H1 (cell line): ENCODE results near the gene PLCL1. TPM values are rescaled to one million over a fixed set of nuclear protein-coding genes. Genes with fewer than 3 reads are reported as not detected.

ENCODE experiments used
- CTCF ChIA-PET: fragments of 300-600 bp; sonication (Branson Sonifier 250); formaldehyde crosslinking; loops from one replicate; lab custom pipeline; 2021; ENCODE audit not compliant: partially characterized antibody; lab: Charles Lee
- POLR2A ChIA-PET: fragments of 300-600 bp; sonication (Branson Sonifier 250); formaldehyde crosslinking; loops from one replicate; lab custom pipeline; 2021; ENCODE audit warnings: inconsistent platforms; ENCODE audit not compliant: partially characterized antibody; lab: Charles Lee
- DNase-seq, 2 experiments: peaks; one replicate each; pipeline versions ENCODE4 v3.0.0 to v3.0.0-alpha.2; 2010 to 2022; ENCODE audit warnings: low spot score in 2 of 2, low read depth in 1 of 2, mixed read lengths in 1 of 2
- FAIRE-seq: peaks from 2 replicates; lab custom pipeline; 2011; peaks lifted over from hg19 to GRCh38; lab: Jason Lieb, UNC
- H2AFZ ChIP-seq: 2 replicates; pipeline ENCODE4 v1.8.1; 2012; ENCODE audit warnings: low read length, inconsistent platforms
- H2AK5ac ChIP-seq: 2 replicates; pipeline ENCODE4 v1.6.1; 2013; ENCODE audit warnings: low read depth, low read length
- H2BK120ac ChIP-seq: replicated peaks from 2 replicates; pipeline ENCODE3; 2013; ENCODE audit warnings: low read depth, low read length, inconsistent platforms
- H2BK12ac ChIP-seq: 2 replicates; pipeline ENCODE4 v1.6.1; 2013; ENCODE audit warnings: low read depth, low read length
- H2BK15ac ChIP-seq: 2 replicates; pipeline ENCODE4 v1.6.1; 2013; ENCODE audit warnings: low read length
- H2BK20ac ChIP-seq: 2 replicates; pipeline ENCODE4 v1.6.1; 2013; ENCODE audit warnings: low read length
- H2BK5ac ChIP-seq: 2 replicates; pipeline ENCODE4 v1.6.1; 2013; ENCODE audit warnings: low read depth, low read length
- H3K14ac ChIP-seq: 2 replicates; pipeline ENCODE4 v1.6.1; 2013; ENCODE audit warnings: inconsistent platforms; ENCODE audit not compliant: insufficient read length
- H3K18ac ChIP-seq: 2 replicates; pipeline ENCODE4 v1.6.1; 2013; ENCODE audit warnings: low read length; ENCODE audit errors: extremely low read depth
- H3K23ac ChIP-seq: 2 replicates; pipeline ENCODE4 v1.6.1; 2013; ENCODE audit warnings: inconsistent platforms; ENCODE audit not compliant: insufficient read length
- H3K23me2 ChIP-seq: 2 replicates; pipeline ENCODE4 v1.6.1; 2013; ENCODE audit warnings: low read depth, low read length
- H3K27ac ChIP-seq: 2 replicates; pipeline ENCODE4 v1.6.1; 2011; ENCODE audit warnings: low read depth, low read length, inconsistent platforms
- H3K27me3 ChIP-seq, 4 experiments: replicated peaks in 1 of 4; 1 replicate in 1 of 4; 2 replicates in 3 of 4; pipeline versions ENCODE4 v1.6.1 to v1.8.1; 2011 to 2013; ENCODE audit warnings: low read length in 3 of 4, mild to moderate bottlenecking in 3 of 4, inconsistent platforms in 2 of 4, mixed read lengths in 2 of 4, moderate library complexity in 1 of 4; ENCODE audit not compliant: control insufficient read depth in 3 of 4, insufficient read depth in 3 of 4; ENCODE audit errors: extremely low read depth in 1 of 4
- H3K36me3 ChIP-seq, 4 experiments: 2 replicates each; pipeline versions ENCODE4 v1.6.1 to v1.8.1; 2011 to 2013; ENCODE audit warnings: mild to moderate bottlenecking in 4 of 4, low read length in 3 of 4, moderate library complexity in 2 of 4, control low read depth in 1 of 4, inconsistent platforms in 1 of 4; ENCODE audit not compliant: insufficient read depth in 4 of 4, control insufficient read depth in 2 of 4
- H3K4ac ChIP-seq: replicated peaks from 2 replicates; pipeline ENCODE3; 2013; ENCODE audit warnings: low read length, low read depth, mixed read lengths, inconsistent platforms; ENCODE audit not compliant: insufficient read length
- H3K4me1 ChIP-seq, 4 experiments: replicated peaks in 1 of 4; 1 replicate in 1 of 4; 2 replicates in 3 of 4; pipeline versions ENCODE4 v1.6.1 to v1.8.1; 2011 to 2013; ENCODE audit warnings: low read length in 3 of 4, inconsistent platforms in 2 of 4, mixed read lengths in 1 of 4; ENCODE audit not compliant: insufficient read depth in 4 of 4, control insufficient read depth in 3 of 4
- H3K4me2 ChIP-seq, 2 experiments: 2 replicates each; pipeline versions ENCODE4 v1.6.1 to v1.8.1; 2011 to 2013; ENCODE audit warnings: low read depth in 2 of 2, low read length in 2 of 2, control low read depth in 1 of 2, inconsistent platforms in 1 of 2, mild to moderate bottlenecking in 1 of 2; ENCODE audit not compliant: insufficient read depth in 1 of 2
- H3K4me3 ChIP-seq, 4 experiments: fragments of 200-600, 300-600 bp in 1 of 4; sonication (generic), shearing (Covaris generic), sonication (Bioruptor Twin) in 1 of 4; 2 replicates each; pipeline versions ENCODE4 v1.5.1 to v1.8.1; 2011 to 2016; ENCODE audit warnings: low read length in 4 of 4, low read depth in 3 of 4, control low read depth in 2 of 4, inconsistent platforms in 2 of 4, mild to moderate bottlenecking in 2 of 4, mixed read lengths in 1 of 4, moderate library complexity in 1 of 4; ENCODE audit not compliant: insufficient read depth in 2 of 4; ENCODE audit errors: extremely low read depth in 1 of 4
- H3K56ac ChIP-seq: replicated peaks from 2 replicates; pipeline ENCODE3; 2013; ENCODE audit warnings: low read depth, mild to moderate bottlenecking, mixed read lengths, low read length, inconsistent platforms; ENCODE audit not compliant: insufficient read length
- H3K79me1 ChIP-seq: 2 replicates; pipeline ENCODE4 v1.6.1; 2013; ENCODE audit warnings: low read depth, low read length, control low read depth
- H3K79me2 ChIP-seq, 2 experiments: 2 replicates each; pipeline versions ENCODE4 v1.6.1 to v1.8.1; 2012 to 2013; ENCODE audit warnings: low read length in 2 of 2, mild to moderate bottlenecking in 2 of 2, inconsistent platforms in 1 of 2; ENCODE audit not compliant: insufficient read depth in 2 of 2, control insufficient read depth in 1 of 2
- H3K9ac ChIP-seq, 4 experiments: replicated peaks in 1 of 4; 1 replicate in 1 of 4; 2 replicates in 3 of 4; pipeline versions ENCODE4 v1.6.1 to v1.8.1; 2011 to 2013; ENCODE audit warnings: low read depth in 3 of 4, low read length in 3 of 4, control low read depth in 2 of 4, mild to moderate bottlenecking in 2 of 4, moderate library complexity in 2 of 4, inconsistent platforms in 1 of 4; ENCODE audit errors: extremely low read depth in 1 of 4
- H3K9me3 ChIP-seq, 2 experiments: 2 replicates each; pipeline versions ENCODE4 v1.6.1 to v1.8.1; 2012 to 2013; ENCODE audit warnings: mild to moderate bottlenecking in 2 of 2, moderate library complexity in 2 of 2, control low read depth in 1 of 2, inconsistent platforms in 1 of 2, low read depth in 1 of 2, low read length in 1 of 2, mixed read lengths in 1 of 2; ENCODE audit not compliant: insufficient read depth in 2 of 2
- H4K20me1 ChIP-seq, 2 experiments: replicated peaks in 1 of 2; 2 replicates each; pipeline versions ENCODE3 to v1.8.1; 2011 to 2013; ENCODE audit warnings: inconsistent platforms in 2 of 2, low read length in 2 of 2, mild to moderate bottlenecking in 1 of 2; ENCODE audit not compliant: insufficient read depth in 2 of 2, control insufficient read depth in 1 of 2
- H4K5ac ChIP-seq: 2 replicates; pipeline ENCODE4 v1.6.1; 2013; ENCODE audit warnings: low read length, low read depth, mixed read lengths, inconsistent platforms; ENCODE audit not compliant: insufficient read length
- H4K8ac ChIP-seq: 2 replicates; pipeline ENCODE4 v1.8.0; 2013; ENCODE audit warnings: mild to moderate bottlenecking, moderate library complexity, low read length, inconsistent platforms; ENCODE audit not compliant: insufficient read depth; ENCODE audit errors: extremely low read depth
- H4K91ac ChIP-seq: replicated peaks from 2 replicates; pipeline ENCODE3; 2013; ENCODE audit warnings: low read length, mixed read lengths, inconsistent platforms; ENCODE audit not compliant: insufficient read length
- CBX8 ChIP-seq: fragments of 300-800, 300-1000 bp; sonication (generic); IDR thresholded peaks from 2 replicates; pipeline ENCODE4 v1.7.1; 2016; ENCODE audit warnings: low read depth, low read length, borderline replicate concordance
- CTCF ChIP-seq, 3 experiments: IDR thresholded peaks; 1 replicate in 2 of 3; 2 replicates in 1 of 3; pipeline versions ENCODE4 v1.5.1 to v1.6.1; 2011; ENCODE audit warnings: low read length in 3 of 3, mild to moderate bottlenecking in 3 of 3, inconsistent platforms in 2 of 3, low read depth in 1 of 3, moderate library complexity in 1 of 3; ENCODE audit not compliant: insufficient read depth in 1 of 3; ENCODE audit errors: control extremely low read depth in 1 of 3
- E2F6 ChIP-seq: IDR thresholded peaks from 2 replicates; pipeline ENCODE4 v1.6.1; 2012; ENCODE audit warnings: inconsistent platforms
- FOSL1 ChIP-seq: IDR thresholded peaks from 2 replicates; pipeline ENCODE4 v1.6.1; 2011; ENCODE audit warnings: mild to moderate bottlenecking, low read depth, low read length, moderate library complexity; ENCODE audit not compliant: insufficient read depth
- HDAC2 ChIP-seq, 2 experiments: fragments of 300-600 bp in 1 of 2; sonication (generic) in 1 of 2; IDR thresholded peaks; 2 replicates each; pipeline ENCODE4 v1.6.1; 2011 to 2012; ENCODE audit warnings: low read depth in 2 of 2, low read length in 2 of 2, mild to moderate bottlenecking in 2 of 2, moderate library complexity in 2 of 2, borderline replicate concordance in 1 of 2, inconsistent platforms in 1 of 2
- HDAC6 ChIP-seq: IDR thresholded peaks from one replicate; pipeline ENCODE4 v1.7.1; 2012; ENCODE audit warnings: low read depth, mild to moderate bottlenecking, inconsistent platforms, low read length, moderate library complexity
- KDM4A ChIP-seq: IDR thresholded peaks from one replicate; pipeline ENCODE4 v1.7.1; 2012; ENCODE audit warnings: low read depth, mild to moderate bottlenecking, moderate library complexity, low read length, inconsistent platforms; ENCODE audit not compliant: severe bottlenecking
- RXRA ChIP-seq: IDR thresholded peaks from 2 replicates; pipeline ENCODE4 v1.6.1; 2011; ENCODE audit warnings: low read depth, mild to moderate bottlenecking, low read length, moderate library complexity; ENCODE audit not compliant: insufficient read depth
- SP1 ChIP-seq: IDR thresholded peaks from 2 replicates; pipeline ENCODE4 v1.6.1; 2011; ENCODE audit warnings: low read depth, low read length
- SP2 ChIP-seq: IDR thresholded peaks from 2 replicates; pipeline ENCODE4 v1.6.1; 2012; ENCODE audit warnings: mild to moderate bottlenecking, low read length, inconsistent platforms
- WGBS, 2 experiments: shearing (Covaris generic) in 1 of 2; methylation state at CpG; one replicate each; pipeline versions ENCODE4 v1.1.6 to v1.1.7; 2013 to 2015; ENCODE audit warnings: low lambda C conversion rate in 2 of 2, mixed read lengths in 2 of 2, inconsistent platforms in 1 of 2, low coverage in 1 of 2, missing lambda C conversion rate in 1 of 2; ENCODE audit not compliant: insufficient replicate concordance in 2 of 2, insufficient coverage in 1 of 2, insufficient read length in 1 of 2; ENCODE audit errors: extremely low coverage in 1 of 2, missing lambda C conversion rate in 1 of 2; 5-methylcytosine and 5-hydroxymethylcytosine counted together
- polyA plus RNA-seq, 7 experiments: library from polyadenylated mRNA; depleted of rRNA in 3 of 7; stranded (reverse) in 5 of 7; unstranded in 2 of 7; fragments of >200 nt in 5 of 7; fragments of 200-250 nt in 2 of 7; gene quantifications; 1 replicate in 5 of 7; 2 replicates in 1 of 7; 4 replicates in 1 of 7; pipeline versions ENCODE4 v1.2.1 to v1.2.3, GENCODE V29; 2011 to 2013; ENCODE audit warnings: missing spikeins in 2 of 7, mixed read lengths in 2 of 7
- total RNA-seq: library from RNA; stranded (reverse); fragmentation: NEBNext Ultra II Directional; extraction: Animal tissue kit (Norgen Biotek cat#: 25700); gene quantifications from 2 replicates; pipeline ENCODE4 v1.2.1, GENCODE V29; 2021

PLCL1 gene
- total and polyA plus RNA-seq, 2 of the 8 experiments (the other 6 are each of a cell fraction or from before 2014, with no cell fraction given), result not detected

- POLR2A ChIA-PET, result no interaction called here
- Histone ChIP-seq H2BK5ac (no peak overlapping the region), H3K14ac (no peak overlapping the region), H3K56ac (no peak overlapping the region), H2AFZ (no peak overlapping the region), H2AK5ac (no peak overlapping the region), H3K18ac (no peak overlapping the region), H3K79me1 (no peaks in the 10 kb centered on the region), H3K4me3 (no peak overlapping the region), H3K4me2 (no peak overlapping the region), H4K5ac (no peak overlapping the region), H4K20me1 (no peaks in the 10 kb centered on the region), H4K8ac (no peak overlapping the region), H3K23ac (no peak overlapping the region), H3K79me2 (no peaks in the 10 kb centered on the region), H2BK12ac (no peak overlapping the region), H2BK20ac (no peak overlapping the region), H3K23me2 (no peaks in the 10 kb centered on the region), H3K4me1 (no peaks in the 10 kb centered on the region), H3K27ac (no peak overlapping the region), H3K9me3 (no peaks in the 10 kb centered on the region), H4K91ac (no peak overlapping the region), H3K4ac (no peak overlapping the region), H3K27me3 (no peaks in the 10 kb centered on the region), H2BK15ac (no peak overlapping the region), H3K9ac (no peak overlapping the region), H2BK120ac (no peak overlapping the region), H3K36me3 (no peaks in the 10 kb centered on the region)
- FAIRE-seq (no peak), DNase-seq (no peak)
- 92% methylated on average over 3 of the region's 3 CpGs; no CpG with 5 or more reads in 1 of the 2 experiments for WGBS, 2 experiments
- CTCF ChIA-PET, result interaction anchor here (0.7 to 1.7 kb wide), 4 partner anchors 8 to 47 kb away, joined by 3 to 4 read pairs (median 4); no protein-coding TSS in a partner anchor
- TF ChIP-seq SP2 (no peak), SP1 (no peak), KDM4A (no peak), HDAC2 (IDR thresholded peaks at IDR 0.05; ENCODE audit: borderline replicate concordance in 1 of 2, low read depth in 2 of 2, low read length in 2 of 2) (no peak), FOSL1 (no peak), CTCF (IDR thresholded peaks at IDR 0.05; ENCODE audit: control extremely low read depth in 1 of 3, insufficient read depth in 1 of 3, low read depth in 1 of 3, low read length in 3 of 3) (no peak), RXRA (no peak), E2F6 (no peak), CBX8 (no peak), HDAC6 (no peak)
Measured at GRCh38 chr2:197958592-197959150, 154.3 kb downstream of the PLCL1 start.
